Measurements from ENCODE around the gene RGL1. TPM values are rescaled to one million over a fixed set of nuclear protein-coding genes. Genes with fewer than 3 reads are reported as not detected.

RGL1 gene
- polyA plus RNA-seq, 3 donors: 44.1 to 49.8 (median 45.6) TPM

GRCh38 chr1:183947988-183948387, 143.1 kb downstream of the RGL1 start:
- DNase-seq: no peak

GRCh38 chr1:183952101-183952500, 147.2 kb downstream of the RGL1 start:
- DNase-seq: no peak

DNA sequence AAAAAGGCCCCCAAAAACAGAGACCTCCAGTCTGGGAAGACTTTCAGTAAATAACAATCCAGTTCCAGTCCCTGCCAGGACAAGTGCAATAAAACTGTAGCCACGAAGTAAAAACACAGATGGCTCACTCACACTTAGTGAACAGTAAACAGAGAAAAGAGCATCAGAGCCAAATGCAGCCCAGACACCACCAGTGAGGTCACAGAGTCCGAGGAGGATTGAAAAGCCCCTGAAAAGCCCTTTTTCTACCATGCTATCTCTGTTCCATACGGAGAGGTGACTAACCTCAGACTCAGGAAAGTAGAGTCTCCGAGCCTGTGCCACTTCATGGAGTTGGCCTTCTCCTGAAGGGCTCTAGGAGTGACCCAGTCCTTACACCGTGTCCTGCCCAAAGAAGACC, 148.1 kb downstream of the RGL1 start:
- DNase-seq: no peak

DNA sequence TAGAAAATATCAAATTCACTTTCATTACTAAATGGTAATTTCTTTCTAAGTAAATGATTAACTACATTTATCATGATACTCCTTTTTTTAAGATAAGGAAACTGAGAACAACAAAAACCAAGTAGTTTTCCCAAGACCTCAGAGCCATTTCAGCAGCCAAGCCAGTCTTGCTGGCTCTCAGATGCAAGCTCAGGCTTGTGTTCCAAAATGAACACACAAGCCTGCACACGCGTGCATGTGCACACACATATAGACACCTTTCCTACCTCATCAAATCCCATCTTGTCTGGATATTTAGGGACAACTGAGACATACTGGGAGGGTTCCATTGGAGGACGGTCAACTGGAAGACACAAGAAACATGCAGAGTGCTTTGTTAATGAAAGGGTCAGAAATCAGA, 149.6 kb downstream of the RGL1 start:
- no peak for DNase-seq

- DNase-seq: no peak
Observed at GRCh38 chr1:183956559-183957188, 151.8 kb downstream of the RGL1 start.

- no peak for DNase-seq
Observed at GRCh38 chr1:183957216-183957830, 152.4 kb downstream of the RGL1 start.

DNA sequence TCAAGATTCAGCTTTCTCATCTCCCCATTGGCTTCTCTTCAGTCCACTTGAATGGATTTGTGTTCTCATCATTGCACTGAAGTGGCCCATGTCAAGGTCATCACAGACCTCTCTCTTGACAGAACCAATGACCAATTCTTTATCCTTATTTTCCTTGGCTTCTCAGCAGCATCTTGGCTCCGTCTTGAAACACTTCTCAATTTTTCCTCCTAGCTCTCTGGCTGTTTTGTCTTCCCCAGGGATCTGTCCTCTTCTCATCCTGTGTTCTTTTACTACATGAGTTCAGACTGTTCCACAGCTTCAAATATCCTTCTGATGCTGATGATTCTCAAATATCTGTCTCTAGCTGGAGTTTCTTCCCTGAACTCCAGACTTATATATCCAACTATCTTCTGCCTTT, 154.0 kb downstream of the RGL1 start:
- no peak for DNase-seq

DNA sequence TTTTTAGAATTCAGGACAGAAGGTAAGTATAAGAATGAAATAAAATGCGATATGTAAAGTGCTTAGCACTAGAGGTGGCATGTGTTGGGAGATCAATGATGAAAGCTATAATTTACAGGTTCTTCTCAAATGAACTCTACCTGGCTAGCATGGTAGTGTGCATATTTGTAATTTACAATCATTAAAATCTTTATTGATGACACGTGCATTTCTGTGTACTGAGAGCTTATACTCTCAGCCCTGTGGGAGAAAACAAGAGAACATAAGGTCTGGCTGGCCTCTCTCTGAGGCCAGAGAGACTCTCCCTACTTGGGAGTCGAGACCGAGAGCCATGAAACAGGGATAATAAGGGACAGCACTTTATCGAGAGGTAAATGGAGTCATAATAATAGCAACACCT, 156.2 kb downstream of the RGL1 start:
- DNase-seq: no peak

DNA sequence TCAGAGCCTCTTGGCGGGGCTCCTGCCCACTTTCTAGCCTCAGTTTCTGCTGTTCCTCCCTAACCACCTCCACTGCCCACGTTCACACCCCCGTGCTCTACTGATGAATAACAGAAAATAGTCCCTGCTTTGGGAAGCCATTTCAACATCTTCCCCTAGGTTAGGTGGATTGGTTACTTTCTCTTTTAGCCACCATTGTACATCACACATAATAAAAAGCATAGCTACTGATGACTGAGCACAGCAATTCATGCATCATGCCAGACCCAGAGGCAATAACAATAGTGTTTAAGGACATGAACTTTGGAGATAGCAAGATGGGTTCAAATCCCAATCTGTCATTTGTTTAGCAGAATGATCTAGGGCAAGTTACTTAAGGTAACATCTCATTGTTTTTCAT, 158.0 kb downstream of the RGL1 start:
- DNase-seq: no peak

- no peak for DNase-seq
Observed at GRCh38 chr1:183965726-183966125, 160.8 kb downstream of the RGL1 start.

DNA sequence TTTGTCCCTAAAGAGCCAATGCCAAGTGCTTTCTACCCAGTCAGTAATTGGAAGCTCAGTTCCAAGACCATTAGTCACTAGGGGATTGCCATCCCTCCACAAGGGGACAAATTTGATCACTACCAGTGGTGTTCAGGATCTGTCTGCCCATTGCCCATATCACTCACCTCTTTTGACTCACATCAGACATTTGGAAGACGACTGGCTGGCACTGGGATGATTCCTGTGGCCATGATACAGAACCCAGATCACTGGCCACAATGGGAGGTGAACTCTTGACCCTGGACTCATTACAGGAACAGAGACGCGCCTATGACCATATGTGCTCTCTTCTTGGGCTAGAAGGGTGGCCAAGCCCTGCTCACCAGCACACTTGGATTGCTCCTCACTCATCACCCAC, 161.6 kb downstream of the RGL1 start:
- DNase-seq: no peak

GRCh38 chr1:183967914-183968313, 163.0 kb downstream of the RGL1 start:
- DNase-seq: no peak

GRCh38 chr1:183968386-183968785, 163.5 kb downstream of the RGL1 start:
- DNase-seq: no peak

DNA sequence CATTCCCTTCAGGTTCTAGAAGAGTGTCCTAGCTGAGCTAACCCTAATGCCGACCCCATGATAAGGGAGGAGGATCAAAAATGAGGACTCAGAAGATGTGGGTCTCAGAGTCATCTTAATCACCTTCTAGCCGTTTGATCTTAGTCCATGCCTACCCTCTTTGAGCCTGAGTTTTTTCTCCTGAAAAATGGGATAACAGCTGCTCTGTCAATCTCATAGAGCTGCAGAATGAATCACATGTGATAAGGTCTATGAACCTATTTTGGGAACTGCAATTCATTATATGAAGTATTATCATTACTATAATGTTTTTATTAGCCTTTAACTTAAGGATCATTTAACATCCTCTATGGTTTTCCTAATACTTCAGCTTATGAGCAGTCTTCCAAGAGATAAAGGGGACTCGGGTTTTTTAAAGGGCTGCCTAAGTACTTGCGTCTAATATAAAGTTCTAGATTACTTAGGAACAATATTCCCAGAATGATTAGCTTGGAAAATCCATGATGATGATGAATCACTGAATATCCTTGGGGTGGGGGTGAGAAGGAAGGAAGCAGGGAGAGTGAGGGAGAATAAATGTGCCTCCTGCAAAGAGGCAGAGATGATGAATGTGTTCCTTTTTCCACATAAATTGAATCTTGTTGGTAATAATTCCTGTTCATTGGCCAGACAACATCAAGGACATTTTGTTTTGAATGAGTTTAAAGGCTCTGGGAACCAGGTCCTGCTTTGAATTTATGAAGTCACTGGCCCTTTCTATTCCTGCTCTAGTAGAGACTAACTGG, 165.8 kb downstream of the RGL1 start:
- no peak for DNase-seq

DNA sequence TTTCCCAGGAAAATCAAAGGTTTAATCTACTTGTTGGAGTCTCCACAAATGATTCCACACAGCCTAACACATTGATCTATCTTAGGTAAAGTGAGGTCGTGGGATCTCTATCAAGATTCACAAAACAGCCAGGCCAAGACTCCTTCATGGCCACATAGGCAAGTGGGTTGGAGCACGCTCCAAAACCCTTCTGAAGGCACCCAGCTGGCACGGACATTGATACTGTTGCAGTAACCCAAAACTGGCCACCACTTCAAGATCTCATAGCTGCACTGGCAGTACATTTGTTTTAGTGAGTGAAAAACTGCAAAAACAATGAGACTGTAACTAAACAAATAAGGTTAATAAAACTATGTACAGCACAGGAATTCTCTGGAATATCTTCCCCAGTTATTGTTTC, 170.7 kb downstream of the RGL1 start:
- DNase-seq: no peak

- DNase-seq: no peak
Observed at GRCh38 chr1:183977717-183978116, 172.8 kb downstream of the RGL1 start.

Other genes with a start within 250 kb of the RGL1 start
- gene NCF2, start 214.7 kb upstream of the RGL1 start, polyA plus RNA-seq (ENCODE audit: insufficient read length in 3 of 3): 1 to 10 TPM; 2.0 to 3.1 (median 3.1) TPM
- 100 to 1,000 TPM; 138 to 153 (median 153) TPM for gene ARPC5, start 169.3 kb upstream of the RGL1 start, polyA plus RNA-seq (ENCODE audit: insufficient read length in 3 of 3)
- gene APOBEC4, start 151.8 kb upstream of the RGL1 start, polyA plus RNA-seq (ENCODE audit: insufficient read length in 3 of 3): under 1 TPM in 1 of 3 donors, not detected in 2; 0.04 TPM
- 1 to 10 TPM; 6.9 to 7.7 (median 7.4) TPM for gene COLGALT2, start 232.6 kb downstream of the RGL1 start, polyA plus RNA-seq (ENCODE audit: insufficient read length in 3 of 3)
- gene TSEN15, start 246.6 kb downstream of the RGL1 start, polyA plus RNA-seq (ENCODE audit: insufficient read length in 3 of 3): 10 to 100 TPM; 41.4 to 48.3 (median 46.0) TPM